ENCODE data around the gene NLRP6.
A peak's percentile ranks its signal among the peaks of the same experiment; 100 is the strongest.

The NLRP6 gene

DNA sequence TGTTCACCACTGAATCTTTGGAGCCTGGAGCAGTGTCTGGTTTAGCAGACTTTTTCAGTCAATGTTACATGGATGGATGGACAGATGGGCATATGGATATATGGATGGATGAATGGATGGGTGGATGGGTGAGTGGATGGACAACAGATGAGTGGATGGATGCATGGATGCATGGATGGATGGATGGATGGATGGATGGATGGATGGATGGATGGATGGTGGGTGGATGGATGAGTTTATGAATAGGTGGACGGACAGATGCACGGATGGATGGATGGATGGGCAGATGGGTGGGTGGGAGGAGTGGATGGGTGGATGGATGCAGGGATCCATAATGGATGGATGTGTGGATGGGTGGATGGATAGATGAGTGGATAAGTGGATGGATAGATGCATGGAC lies 22.4 kb upstream of the NLRP6 start:
- TF ChIP-seq, protein P1, sequence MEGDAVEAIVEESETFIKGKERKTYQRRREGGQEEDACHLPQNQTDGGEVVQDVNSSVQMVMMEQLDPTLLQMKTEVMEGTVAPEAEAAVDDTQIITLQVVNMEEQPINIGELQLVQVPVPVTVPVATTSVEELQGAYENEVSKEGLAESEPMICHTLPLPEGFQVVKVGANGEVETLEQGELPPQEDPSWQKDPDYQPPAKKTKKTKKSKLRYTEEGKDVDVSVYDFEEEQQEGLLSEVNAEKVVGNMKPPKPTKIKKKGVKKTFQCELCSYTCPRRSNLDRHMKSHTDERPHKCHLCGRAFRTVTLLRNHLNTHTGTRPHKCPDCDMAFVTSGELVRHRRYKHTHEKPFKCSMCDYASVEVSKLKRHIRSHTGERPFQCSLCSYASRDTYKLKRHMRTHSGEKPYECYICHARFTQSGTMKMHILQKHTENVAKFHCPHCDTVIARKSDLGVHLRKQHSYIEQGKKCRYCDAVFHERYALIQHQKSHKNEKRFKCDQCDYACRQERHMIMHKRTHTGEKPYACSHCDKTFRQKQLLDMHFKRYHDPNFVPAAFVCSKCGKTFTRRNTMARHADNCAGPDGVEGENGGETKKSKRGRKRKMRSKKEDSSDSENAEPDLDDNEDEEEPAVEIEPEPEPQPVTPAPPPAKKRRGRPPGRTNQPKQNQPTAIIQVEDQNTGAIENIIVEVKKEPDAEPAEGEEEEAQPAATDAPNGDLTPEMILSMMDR (IDR thresholded peaks at IDR 0.05; ENCODE audit: extremely low read depth, insufficient read depth, missing control alignments) = no peak
- no peak for DNase-seq (ENCODE audit: low spot score)
- in situ Hi-C loops (cut with MboI; ENCODE audit: low pct_unique_long_range_greater_than_20kb, low sequenced_read_pairs, unreplicated experiment) = no loop called here

DNA sequence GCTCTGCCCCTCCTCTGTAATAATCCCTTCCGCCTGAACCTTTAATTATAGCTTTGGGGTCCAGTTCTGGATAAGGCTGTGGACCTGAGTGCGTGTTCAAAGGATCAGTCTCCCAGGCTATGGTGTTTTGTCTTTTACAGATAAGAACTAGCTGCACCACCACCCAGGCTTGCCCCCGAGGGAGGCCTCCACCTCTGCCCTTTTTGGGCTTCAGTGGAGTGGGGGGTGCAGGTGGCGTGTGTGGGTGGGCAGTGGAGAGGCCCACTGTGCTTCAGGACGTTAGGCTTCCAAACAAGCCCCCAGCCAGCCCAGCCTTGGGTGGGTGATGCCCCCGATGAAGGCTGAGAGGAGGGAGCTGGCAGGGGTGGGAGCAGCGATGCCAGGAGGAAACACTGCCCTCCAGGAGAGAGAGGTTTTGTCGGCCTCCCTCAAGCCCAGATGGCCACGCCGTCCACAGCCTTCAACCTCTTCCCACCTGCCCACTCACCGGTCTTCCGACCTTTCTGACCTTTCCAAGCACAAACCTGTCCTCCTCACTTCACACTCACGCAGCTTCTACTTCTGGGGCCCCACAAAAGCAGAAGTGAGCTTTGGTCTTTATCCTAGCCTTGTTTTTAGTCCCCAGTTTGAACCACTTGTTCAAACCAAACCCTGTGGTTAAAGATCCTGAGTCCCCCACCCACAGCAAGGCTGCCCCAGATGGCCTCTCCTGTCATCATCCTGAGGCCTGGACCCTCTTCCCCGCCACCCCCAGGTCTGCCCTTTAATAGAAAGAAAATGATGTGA lies 21.1 kb upstream of the NLRP6 start:
- TF ChIP-seq, protein P1 (IDR thresholded peaks at IDR 0.05; ENCODE audit: extremely low read depth, insufficient read depth, missing control alignments) = no peak
- peak; percentile 48 for DNase-seq (ENCODE audit: low spot score)
- in situ Hi-C loops (cut with MboI; ENCODE audit: low pct_unique_long_range_greater_than_20kb, low sequenced_read_pairs, unreplicated experiment) = no loop called here

DNA sequence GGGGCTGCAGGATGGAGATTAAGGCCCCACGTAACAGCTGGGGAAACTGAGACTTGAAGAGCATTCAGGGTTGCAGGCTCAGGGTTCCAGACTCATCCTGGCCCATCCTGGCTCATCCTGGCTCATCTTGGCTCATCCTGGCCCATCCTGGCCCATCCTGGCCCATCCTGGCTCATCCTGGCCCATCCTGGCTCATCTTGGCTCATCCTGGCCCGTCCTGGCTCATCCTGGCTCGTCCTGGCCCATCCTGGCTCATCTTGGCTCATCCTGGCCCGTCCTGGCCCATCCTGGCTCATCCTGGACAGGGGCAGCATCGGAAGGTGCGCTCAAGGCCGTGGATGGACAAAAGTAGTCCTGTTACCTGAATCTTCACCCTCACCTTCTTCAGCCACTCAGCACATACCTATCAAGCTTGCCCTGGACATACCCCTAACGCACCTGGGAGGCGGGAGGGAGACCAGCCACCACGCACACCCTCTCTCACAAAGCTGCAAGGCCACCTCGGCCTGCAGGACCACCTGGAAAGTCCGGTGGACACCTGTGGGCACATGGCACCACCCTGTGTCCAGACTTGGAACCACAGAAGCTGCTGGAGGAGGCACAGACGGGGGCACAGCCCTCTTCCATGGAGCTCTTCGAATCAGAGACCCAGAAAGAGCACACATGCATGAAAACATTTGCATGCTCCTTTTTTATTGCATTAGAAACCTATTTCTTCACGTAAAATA lies 20.3 kb upstream of the NLRP6 start:
- peak; percentile 38 for DNase-seq (ENCODE audit: low spot score)
- in situ Hi-C loops (cut with MboI; ENCODE audit: low pct_unique_long_range_greater_than_20kb, low sequenced_read_pairs, unreplicated experiment) = no loop called here
- TF ChIP-seq, protein P1 (IDR thresholded peaks at IDR 0.05; ENCODE audit: extremely low read depth, insufficient read depth, missing control alignments) = peak; percentile 52

DNA sequence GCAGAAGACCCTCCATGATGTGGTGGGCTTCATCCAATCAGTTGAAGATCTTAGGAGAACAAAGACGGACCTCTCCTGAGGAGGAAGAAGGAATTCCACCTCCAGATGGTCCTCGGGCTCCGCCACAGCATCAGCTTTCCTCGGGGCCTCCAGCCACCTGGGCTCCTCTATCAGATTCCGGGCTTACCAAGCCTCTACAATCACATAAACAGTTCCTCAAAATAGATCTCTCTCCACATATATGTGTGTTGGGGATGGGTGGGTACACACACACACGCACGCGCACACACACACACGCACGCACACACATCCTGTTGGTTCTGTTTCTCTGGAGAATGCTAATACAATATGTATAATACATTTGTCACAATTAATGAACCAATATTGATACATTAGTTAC lies 18.8 kb upstream of the NLRP6 start:
- no peak for DNase-seq (ENCODE audit: low spot score)
- TF ChIP-seq, protein P1 (IDR thresholded peaks at IDR 0.05; ENCODE audit: extremely low read depth, insufficient read depth, missing control alignments) = no peak
- in situ Hi-C loops (cut with MboI; ENCODE audit: low pct_unique_long_range_greater_than_20kb, low sequenced_read_pairs, unreplicated experiment) = no loop called here

DNA sequence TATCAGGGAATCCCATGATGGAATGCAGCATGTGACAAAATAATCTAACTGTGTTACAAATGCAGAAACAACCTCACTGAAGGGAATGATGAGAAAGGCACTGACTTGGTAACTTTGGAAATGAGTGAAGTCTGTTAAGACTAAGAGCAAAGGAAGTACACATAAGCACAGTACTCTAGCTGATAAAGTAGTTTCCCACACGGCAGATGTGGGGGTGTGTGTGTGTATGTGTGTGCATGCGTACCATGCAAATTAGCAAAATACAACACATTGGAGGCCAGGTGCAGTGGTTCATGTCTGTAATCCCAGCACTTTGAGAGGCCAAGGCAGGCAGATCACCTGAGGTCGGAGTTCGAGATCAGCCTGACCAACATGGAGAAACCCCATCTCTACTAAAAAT lies 16.6 kb upstream of the NLRP6 start:
- in situ Hi-C loops (cut with MboI; ENCODE audit: low pct_unique_long_range_greater_than_20kb, low sequenced_read_pairs, unreplicated experiment) = no loop called here
- TF ChIP-seq, protein P1 (IDR thresholded peaks at IDR 0.05; ENCODE audit: extremely low read depth, insufficient read depth, missing control alignments) = no peak
- DNase-seq (ENCODE audit: low spot score) = no peak

DNA sequence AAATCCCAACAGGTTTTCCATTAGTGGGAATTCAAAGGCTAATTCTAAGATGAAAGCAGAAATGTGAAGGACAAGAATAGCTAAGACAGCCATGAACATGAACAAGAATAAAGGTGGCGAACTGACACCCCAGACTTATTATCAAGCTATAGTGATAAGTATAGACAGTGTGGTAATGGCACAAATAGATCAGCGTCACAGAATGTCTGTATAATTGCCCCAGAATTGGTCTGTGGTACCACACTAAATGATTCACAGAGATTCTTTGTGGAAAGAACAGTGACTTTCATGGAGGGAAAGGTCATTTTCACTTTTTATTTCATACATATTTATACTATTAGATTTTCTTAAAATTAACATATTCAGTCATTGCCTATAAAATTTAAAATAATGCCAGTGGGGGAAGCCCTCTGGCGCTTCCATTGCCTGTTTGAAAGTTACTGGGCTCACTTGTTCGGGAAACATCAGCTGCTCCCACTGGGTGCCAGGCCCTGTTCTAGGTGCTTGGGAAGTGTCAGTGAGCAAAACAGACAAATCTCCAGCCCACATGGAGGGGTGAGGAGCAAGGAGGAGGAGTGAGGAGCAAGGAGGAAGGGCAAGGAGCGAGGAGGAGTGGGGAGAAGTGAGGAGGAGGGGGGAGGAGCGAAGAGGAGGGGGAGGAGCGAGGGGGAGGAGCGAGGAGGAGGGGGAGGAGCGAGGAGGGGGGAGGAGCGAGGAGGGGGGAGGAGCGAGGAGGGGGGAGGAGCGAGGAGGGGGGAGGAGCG lies 11.3 kb upstream of the NLRP6 start:
- TF ChIP-seq, protein P1 (IDR thresholded peaks at IDR 0.05; ENCODE audit: extremely low read depth, insufficient read depth, missing control alignments) = no peak
- DNase-seq (ENCODE audit: low spot score) = no peak
- in situ Hi-C loops (cut with MboI; ENCODE audit: low pct_unique_long_range_greater_than_20kb, low sequenced_read_pairs, unreplicated experiment) = no loop called here
